HepG2 (cell line): ENCODE data around the gene HBG1. TPM values are rescaled to one million over a fixed set of nuclear protein-coding genes. Genes with fewer than 3 reads are reported as not detected.

Experiments used
- ATAC-seq: fragments of 200-7000 bp; cut with Tn5 transposase; 3 replicates; pipeline ENCODE4 v1.9.1; 2020; ENCODE audit warnings: mild to moderate bottlenecking, moderate library complexity
- BruUV-seq: library from RNA; stranded (reverse); fragments of 400-500 nt; replicated peaks from 2 replicates; lab custom pipeline; 2021; lab: Mats Ljungman, UMichigan
- CTCF ChIA-PET: fragments of 300-600 bp; formaldehyde crosslinking; extraction: SDS; loops from one replicate; lab custom pipeline; 2021; ENCODE audit warnings: low total read pairs, inconsistent platforms, low intra/inter-chr PET ratio; lab: Yijun Ruan, JAX
- POLR2A ChIA-PET: fragments of 350-600 bp; sonication (Branson Sonifier 250); formaldehyde crosslinking; loops from one replicate; lab custom pipeline; 2020; ENCODE audit warnings: antibody characterized with exemption, inconsistent platforms; lab: Yijun Ruan, JAX
- DNase-seq: peaks from one replicate; pipeline ENCODE4 v3.0.0-alpha.2; 2015; ENCODE audit warnings: low spot score
- FAIRE-seq: peaks from 3 replicates; lab custom pipeline; 2011; peaks lifted over from hg19 to GRCh38; lab: Jason Lieb, UNC
- H2AFZ ChIP-seq: one replicate; pipeline ENCODE4 v1.6.1; 2011; ENCODE audit warnings: low read length, inconsistent platforms
- H3K27ac ChIP-seq: fragments of 300-600 bp; 3 replicates; pipeline ENCODE4 v1.8.0; 2011; ENCODE audit warnings: mixed run types, mild to moderate bottlenecking, mixed read lengths, low read length, inconsistent platforms; ENCODE audit not compliant: insufficient read depth; ENCODE audit errors: extremely low read length
- H3K27me3 ChIP-seq, 2 experiments: fragments of 200-600 bp in 1 of 2; 2 replicates in 1 of 2; 3 replicates in 1 of 2; pipeline versions ENCODE4 v1.6.0 to v1.8.0; 2011; ENCODE audit warnings: low read length in 2 of 2, mild to moderate bottlenecking in 2 of 2, moderate library complexity in 2 of 2, inconsistent platforms in 1 of 2; ENCODE audit not compliant: insufficient read depth in 2 of 2, control insufficient read depth in 1 of 2
- H3K36me3 ChIP-seq, 2 experiments: fragments of 200-600 bp in 1 of 2; replicated peaks in 1 of 2; 2 replicates in 1 of 2; 3 replicates in 1 of 2; pipeline versions ENCODE4 v1.5.1 to v1.8.0; 2011; ENCODE audit warnings: low read length in 2 of 2, inconsistent platforms in 1 of 2; ENCODE audit not compliant: insufficient read depth in 2 of 2, control insufficient read depth in 1 of 2
- H3K4me1 ChIP-seq: 2 replicates; pipeline ENCODE4 v1.5.1; 2012; ENCODE audit warnings: low read length, inconsistent platforms; ENCODE audit not compliant: insufficient read depth
- H3K4me2 ChIP-seq: 2 replicates; pipeline ENCODE4 v1.6.0; 2011; ENCODE audit warnings: low read depth, low read length, inconsistent platforms
- H3K4me3 ChIP-seq, 3 experiments: fragments of 200-600 bp in 1 of 3; sonication (generic), shearing (Covaris generic) in 1 of 3; replicated peaks in 1 of 3; 2 replicates each; pipeline ENCODE4 v1.5.1; 2011 to 2016; ENCODE audit warnings: low read length in 3 of 3, inconsistent platforms in 2 of 3, low read depth in 2 of 3, mild to moderate bottlenecking in 2 of 3, control low read depth in 1 of 3, mixed read lengths in 1 of 3; ENCODE audit not compliant: insufficient read depth in 1 of 3
- H3K79me2 ChIP-seq: one replicate; pipeline ENCODE4 v1.6.1; 2011; ENCODE audit warnings: low read length, inconsistent platforms; ENCODE audit not compliant: insufficient read depth
- H3K9ac ChIP-seq: 2 replicates; pipeline ENCODE4 v1.6.0; 2011; ENCODE audit warnings: mild to moderate bottlenecking, low read depth, low read length, inconsistent platforms; ENCODE audit not compliant: insufficient read depth
- H3K9me3 ChIP-seq: 2 replicates; pipeline ENCODE4 v1.5.1; 2012; ENCODE audit warnings: mild to moderate bottlenecking, low read length
- H4K20me1 ChIP-seq: 2 replicates; pipeline ENCODE4 v1.6.0; 2011; ENCODE audit warnings: inconsistent platforms, mild to moderate bottlenecking, low read length, moderate library complexity; ENCODE audit not compliant: insufficient read depth
- AHDC1 ChIP-seq: sonication (generic); formaldehyde crosslinking; IDR thresholded peaks from 2 replicates; pipeline ENCODE4 v1.5.1; 2020; ENCODE audit warnings: mild to moderate bottlenecking, missing genetic modification reagents, borderline replicate concordance
- ZNF451 ChIP-seq: sonication (generic); formaldehyde crosslinking; IDR thresholded peaks from 2 replicates; pipeline ENCODE4 v1.5.0; 2020; ENCODE audit warnings: mild to moderate bottlenecking, missing genetic modification reagents
- ZNF562 ChIP-seq: sonication (generic); formaldehyde crosslinking; IDR thresholded peaks from 2 replicates; pipeline ENCODE4 v1.8.0; 2022; ENCODE audit warnings: missing genetic modification reagents, borderline replicate concordance
- ZNF776 ChIP-seq: sonication (generic); formaldehyde crosslinking; IDR thresholded peaks from 2 replicates; pipeline ENCODE4 v1.4.0; 2020; ENCODE audit warnings: mild to moderate bottlenecking, missing genetic modification reagents
- ZNF83 ChIP-seq: sonication (generic); formaldehyde crosslinking; IDR thresholded peaks from 2 replicates; pipeline ENCODE4 v1.4.0; 2020; ENCODE audit warnings: missing genetic modification reagents, mild to moderate bottlenecking, borderline replicate concordance
- ZUFSP ChIP-seq: sonication (generic); formaldehyde crosslinking; IDR thresholded peaks from 2 replicates; pipeline ENCODE4 v1.9.0; 2021; ENCODE audit warnings: missing genetic modification reagents, mild to moderate bottlenecking, borderline replicate concordance
- ZZZ3 ChIP-seq: sonication (generic); formaldehyde crosslinking; IDR thresholded peaks from 2 replicates; pipeline ENCODE4 v1.4.0; 2020; ENCODE audit warnings: missing genetic modification reagents, mild to moderate bottlenecking, borderline replicate concordance
- WGBS: methylation state at CpG from one replicate; pipeline ENCODE4 v1.1.6; 2017; ENCODE audit warnings: low lambda C conversion rate; 5-methylcytosine and 5-hydroxymethylcytosine counted together
- in situ Hi-C: cut with HindIII; loops from 2 replicates; pipeline ENCODE4 v1.10.0; 2017; ENCODE audit warnings: low pct_unique_long_range_greater_than_20kb; ENCODE audit not compliant: extremely low pct_ligation_motif_present
- intact Hi-C: fragments of 100-400 bp; cut with micrococcal nuclease; formaldehyde crosslinking; loops from one replicate; pipeline ENCODE4 v1.10.0; 2022; ENCODE audit not compliant: unreplicated experiment
- polyA plus RNA-seq, 8 experiments: library from polyadenylated mRNA; depleted of rRNA in 3 of 8; stranded (reverse) in 7 of 8; unstranded in 1 of 8; fragments of >200 nt; fragmentation: Illumina TruSeq in 4 of 8; extraction: Trizol in 4 of 8; gene quantifications; 2 replicates each; pipeline versions ENCODE4 v1.2.1 to v1.2.3, GENCODE V29; 2011 to 2016; ENCODE audit warnings: low read depth in 4 of 8, missing spikeins in 1 of 8, mixed read lengths in 1 of 8; ENCODE audit not compliant: insufficient read depth in 1 of 8
- total RNA-seq, 5 experiments: library from RNA; depleted of rRNA; stranded (reverse); fragments of >200 nt; fragmentation: Illumina TruSeq; extraction: Trizol; gene quantifications; 2 replicates each; pipeline ENCODE4 v1.2.3, GENCODE V29; 2016; ENCODE audit warnings: low read depth in 1 of 5
- TF ChIP-seq, protein P1 (sequence below): sonication (generic); formaldehyde crosslinking; IDR thresholded peaks from 2 replicates; pipeline ENCODE4 v1.4.0; 2020; ENCODE audit warnings: mild to moderate bottlenecking, missing genetic modification reagents

Gene HBG1
- total and polyA plus RNA-seq, 2 of the 13 experiments (the other 11 are each of a cell fraction or from before 2014, with no cell fraction given), result not detected

DNA sequence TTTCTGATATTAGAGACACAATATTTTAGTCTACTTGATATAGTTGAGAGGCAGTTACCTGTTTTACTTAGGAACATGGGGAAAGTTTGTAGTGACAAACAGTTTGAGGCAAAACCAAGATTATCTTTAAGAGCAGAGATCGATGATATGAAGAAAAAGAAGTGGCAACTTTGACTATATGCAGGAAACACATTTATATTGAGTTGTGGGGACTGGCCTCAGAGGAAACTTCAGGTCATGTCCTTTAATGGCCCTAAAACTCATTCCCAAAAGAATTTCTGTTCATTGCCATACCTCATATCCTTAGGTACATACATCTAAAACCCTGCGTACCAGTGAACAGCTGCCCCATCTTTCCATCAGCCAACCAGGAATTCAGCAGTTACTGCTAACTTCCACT, 4.5 kb downstream of the HBG1 start:
- H3K4me2 ChIP-seq, result no peak overlapping the region
- H3K4me3 ChIP-seq, result no peak overlapping the region
- intact Hi-C loops (no loop called here), in situ Hi-C loops (no loop called here)
- BruUV-seq, result no TSS peak
- ATAC-seq, result no peak
- CTCF ChIA-PET, result no interaction called here
- H3K27me3 ChIP-seq, result peaks cover 0 to 5% of the 10 kb centered on the region in 2 experiments; a peak in 1 of 5 replicates
- no peak for DNase-seq
- H2AFZ ChIP-seq, result no peak overlapping the region
- H3K9me3 ChIP-seq, result no peaks in the 10 kb centered on the region
- 54% methylated on average over 2 of the region's 2 CpGs for WGBS
- POLR2A ChIA-PET, result no interaction called here
- H3K27ac ChIP-seq, result no peak overlapping the region
- no peaks in the 10 kb centered on the region for H3K79me2 ChIP-seq
- no peak for FAIRE-seq
- H4K20me1 ChIP-seq, result no peaks in the 10 kb centered on the region
- no peaks in the 10 kb centered on the region for H3K36me3 ChIP-seq
- TF ChIP-seq ZUFSP (no peak), ZNF776 (CRISPR knock-in tag) (no peak), ZNF83 (CRISPR knock-in tag) (no peak), AHDC1 (CRISPR knock-in tag) (no peak), ZNF562 (CRISPR knock-in tag) (no peak), ZZZ3 (no peak), ZNF451 (CRISPR knock-in tag) (no peak)
- TF ChIP-seq, protein P1, sequence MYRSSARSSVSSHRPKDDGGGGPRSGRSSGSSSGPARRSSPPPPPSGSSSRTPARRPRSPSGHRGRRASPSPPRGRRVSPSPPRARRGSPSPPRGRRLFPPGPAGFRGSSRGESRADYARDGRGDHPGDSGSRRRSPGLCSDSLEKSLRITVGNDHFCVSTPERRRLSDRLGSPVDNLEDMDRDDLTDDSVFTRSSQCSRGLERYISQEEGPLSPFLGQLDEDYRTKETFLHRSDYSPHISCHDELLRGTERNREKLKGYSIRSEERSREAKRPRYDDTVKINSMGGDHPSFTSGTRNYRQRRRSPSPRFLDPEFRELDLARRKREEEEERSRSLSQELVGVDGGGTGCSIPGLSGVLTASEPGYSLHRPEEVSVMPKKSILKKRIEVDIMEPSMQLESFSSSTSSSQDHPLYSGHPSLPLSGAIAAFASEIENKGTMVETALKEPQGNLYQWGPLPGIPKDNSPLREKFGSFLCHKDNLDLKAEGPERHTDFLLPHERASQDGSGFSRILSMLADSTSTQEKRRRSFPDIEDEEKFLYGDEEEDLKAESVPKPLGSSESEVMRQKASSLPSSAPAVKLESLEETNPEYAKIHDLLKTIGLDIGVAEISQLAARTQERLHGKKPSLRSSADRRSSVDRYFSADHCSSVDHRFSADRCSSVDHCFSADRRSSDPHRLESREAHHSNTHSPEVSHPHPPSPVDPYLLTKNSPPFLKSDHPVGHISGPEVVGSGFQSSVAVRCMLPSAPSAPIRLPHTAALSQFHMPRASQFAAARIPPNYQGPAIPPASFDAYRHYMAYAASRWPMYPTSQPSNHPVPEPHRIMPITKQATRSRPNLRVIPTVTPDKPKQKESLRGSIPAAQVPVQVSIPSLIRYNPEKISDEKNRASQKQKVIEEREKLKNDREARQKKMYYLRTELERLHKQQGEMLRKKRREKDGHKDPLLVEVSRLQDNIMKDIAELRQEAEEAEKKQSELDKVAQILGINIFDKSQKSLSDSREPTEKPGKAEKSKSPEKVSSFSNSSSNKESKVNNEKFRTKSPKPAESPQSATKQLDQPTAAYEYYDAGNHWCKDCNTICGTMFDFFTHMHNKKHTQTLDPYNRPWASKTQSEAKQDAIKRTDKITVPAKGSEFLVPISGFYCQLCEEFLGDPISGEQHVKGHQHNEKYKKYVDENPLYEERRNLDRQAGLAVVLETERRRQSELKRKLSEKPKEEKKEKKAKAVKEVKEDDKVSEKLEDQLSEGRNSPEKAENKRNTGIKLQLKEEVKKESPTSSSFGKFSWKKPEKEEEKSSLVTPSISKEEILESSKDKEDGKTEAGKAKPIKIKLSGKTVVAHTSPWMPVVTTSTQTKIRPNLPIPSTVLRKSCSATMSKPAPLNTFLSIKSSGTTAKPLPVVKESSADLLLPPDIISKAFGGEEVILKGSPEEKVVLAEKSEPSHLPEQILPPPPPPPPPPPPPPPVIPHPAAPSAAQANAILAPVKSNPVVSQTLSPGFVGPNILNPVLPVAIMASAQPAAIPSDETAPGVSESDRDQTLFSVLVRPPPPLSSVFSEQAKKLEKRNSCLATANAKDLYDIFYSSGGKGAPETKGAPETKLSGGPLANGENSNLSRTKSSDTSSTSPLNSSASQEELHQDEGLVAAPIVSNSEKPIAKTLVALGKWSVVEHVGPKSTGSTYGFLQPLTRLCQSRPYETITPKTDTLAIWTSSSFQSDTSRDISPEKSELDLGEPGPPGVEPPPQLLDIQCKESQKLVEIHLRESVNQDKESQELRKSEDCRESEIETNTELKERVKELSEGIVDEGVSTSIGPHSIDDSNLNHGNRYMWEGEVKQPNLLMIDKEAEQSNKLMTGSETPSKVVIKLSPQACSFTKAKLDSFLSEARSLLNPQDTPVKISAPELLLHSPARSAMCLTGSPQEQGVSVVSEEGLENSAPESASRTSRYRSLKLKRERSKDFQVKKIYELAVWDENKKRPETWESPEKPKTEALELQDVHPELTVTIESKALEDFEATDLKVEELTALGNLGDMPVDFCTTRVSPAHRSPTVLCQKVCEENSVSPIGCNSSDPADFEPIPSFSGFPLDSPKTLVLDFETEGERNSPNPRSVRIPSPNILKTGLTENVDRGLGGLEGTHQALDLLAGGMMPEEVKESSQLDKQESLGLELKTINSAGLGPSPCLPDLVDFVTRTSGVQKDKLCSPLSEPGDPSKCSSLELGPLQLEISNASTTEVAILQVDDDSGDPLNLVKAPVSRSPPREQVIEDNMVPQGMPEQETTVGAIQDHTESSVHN (CRISPR knock-in tag), result no peak
- no peak overlapping the region for H3K9ac ChIP-seq
- no peaks in the 10 kb centered on the region for H3K4me1 ChIP-seq
